ENCODE data around the gene BIRC6. TPM values are rescaled to one million over a fixed set of nuclear protein-coding genes. Genes with fewer than 3 reads are reported as not detected.

BIRC6 gene
- polyA plus RNA-seq, 2 of the 4 experiments (the other 2 are of a cell fraction): 21.0 to 111 TPM

GRCh38 chr2:32627814-32628579 is 271.2 kb downstream of the BIRC6 start, which contains the start of gene TTC27:
TSS of gene TTC27 (plus strand) at chr2:32628050. CDS start at chr2:32628293, 243 bp downstream.
- FAIRE-seq (peak; percentile 86), DNase-seq (ENCODE audit: low read depth in 1 of 2, low spot score in 1 of 2) (peak; percentile 97), ATAC-seq (peak; percentile 100)
- H3K27ac ChIP-seq: peak within 1 kb of the TSS; percentile 68 to 89
- WGBS (ENCODE audit: missing lambda C conversion rate): 1% methylated on average over 39 of the region's 39 CpGs
- ChIA-PET CTCF (interaction anchor here (1.0 to 1.5 kb wide), 3 partner anchors 15 to 80 kb away, joined by 3 to 6 read pairs (median 3); no protein-coding TSS in a partner anchor), POLR2A (no interaction called here)
- H3K4me2 ChIP-seq: peak within 1 kb of the TSS; percentile 84
- H3K4me3 ChIP-seq: peak within 1 kb of the TSS; percentile 60
- TF ChIP-seq RCOR1 (IDR thresholded peaks at IDR 0.05; ENCODE audit: low read depth, low read length) (no peak), RNF2 (IDR thresholded peaks at IDR 0.05; ENCODE audit: borderline replicate concordance, low read depth) (no peak), MAFK (IDR thresholded peaks at IDR 0.05; ENCODE audit: partially characterized antibody) (no peak), HDAC2 (IDR thresholded peaks at IDR 0.05) (peak; percentile 93), PHF8 (IDR thresholded peaks at IDR 0.05; ENCODE audit: borderline replicate concordance, low read depth) (peak; percentile 93; the same call in 1 of the 2 replicates), ZNF302 (CRISPR knock-in tag; IDR thresholded peaks at IDR 0.05) (no peak), TP53 (CRISPR knock-in tag; IDR thresholded peaks at IDR 0.05) (no peak), NFE2L2 (conservative IDR thresholded peaks at IDR 0.05; ENCODE audit: low read length) (no peak), KDM5A (IDR thresholded peaks at IDR 0.05) (peak; percentile 90), JUN (IDR thresholded peaks at IDR 0.05) (peak; percentile 69 to 77; a peak in 3 of 5 replicates), ZFP36 (IDR thresholded peaks at IDR 0.05; ENCODE audit: borderline replicate concordance, partially characterized antibody) (no peak), FOSL2 (IDR thresholded peaks at IDR 0.05) (no peak), FOSL2 (CRISPR knock-in tag; IDR thresholded peaks at IDR 0.05) (no peak), BCL3 (IDR thresholded peaks at IDR 0.05) (peak; percentile 88; the same call in 2 of the 3 replicates), POLR2A (IDR thresholded peaks at IDR 0.05; ENCODE audit: low read length) (peak; percentile 78), REST (IDR thresholded peaks at IDR 0.05) (no peak), EHF (CRISPR knock-in tag; IDR thresholded peaks at IDR 0.05) (no peak), NPAS2 (CRISPR knock-in tag; IDR thresholded peaks at IDR 0.05; ENCODE audit: borderline replicate concordance) (no peak), PBX3 (IDR thresholded peaks at IDR 0.05) (no peak), HEYL (CRISPR knock-in tag; IDR thresholded peaks at IDR 0.05) (no peak), SREBF2 (IDR thresholded peaks at IDR 0.05) (no peak), BHLHE40 (IDR thresholded peaks at IDR 0.05; ENCODE audit: low read depth, low read length) (no peak), MYC (IDR thresholded peaks at IDR 0.05; ENCODE audit: borderline replicate concordance, low read length) (peak; percentile 97), E2F6 (IDR thresholded peaks at IDR 0.05; ENCODE audit: borderline replicate concordance, low read depth) (peak; percentile 19; the same call in 1 of the 2 replicates), ATOH8 (CRISPR knock-in tag; IDR thresholded peaks at IDR 0.05; ENCODE audit: low read depth) (no peak), RAD21 (conservative IDR thresholded peaks at IDR 0.05 in 1 of 2, IDR thresholded peaks at IDR 0.05 in 1 of 2) (no peak; a peak in 1 of 5 replicates), POLR2AphosphoS2 (conservative IDR thresholded peaks at IDR 0.05; ENCODE audit: low read length) (no peak)
- TF ChIP-seq, protein P1, sequence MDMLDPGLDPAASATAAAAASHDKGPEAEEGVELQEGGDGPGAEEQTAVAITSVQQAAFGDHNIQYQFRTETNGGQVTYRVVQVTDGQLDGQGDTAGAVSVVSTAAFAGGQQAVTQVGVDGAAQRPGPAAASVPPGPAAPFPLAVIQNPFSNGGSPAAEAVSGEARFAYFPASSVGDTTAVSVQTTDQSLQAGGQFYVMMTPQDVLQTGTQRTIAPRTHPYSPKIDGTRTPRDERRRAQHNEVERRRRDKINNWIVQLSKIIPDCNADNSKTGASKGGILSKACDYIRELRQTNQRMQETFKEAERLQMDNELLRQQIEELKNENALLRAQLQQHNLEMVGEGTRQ (IDR thresholded peaks at IDR 0.05): no peak
- TF ChIP-seq, protein P2, sequence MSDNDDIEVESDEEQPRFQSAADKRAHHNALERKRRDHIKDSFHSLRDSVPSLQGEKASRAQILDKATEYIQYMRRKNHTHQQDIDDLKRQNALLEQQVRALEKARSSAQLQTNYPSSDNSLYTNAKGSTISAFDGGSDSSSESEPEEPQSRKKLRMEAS (IDR thresholded peaks at IDR 0.05): peak; percentile 98
- H3K4me1 ChIP-seq: peaks cover 5% of the 10 kb centered on the region
- no peaks in the 10 kb centered on the region for H3K9me3 ChIP-seq
